GM18867 (cell line): ENCODE results near the gene TRAPPC11.
"Not testable (repeated sequence)": the region's sequence is repeated elsewhere in the genome, so short reads cannot be mapped to it uniquely, and the experiment has no call there.

Experiments used
- ATAC-seq: cut with Tn5 transposase; IDR thresholded peaks from one replicate; pipeline ENCODE4 v1.9.1; 2021; ENCODE audit warnings: mild to moderate bottlenecking, moderate library complexity; ENCODE audit not compliant: unreplicated experiment

The TRAPPC11 gene

GRCh38 chr4:183718876-183719275 is 59.8 kb downstream of the TRAPPC11 start:
- no peak for ATAC-seq

- peak; percentile 34 for ATAC-seq
Measured at GRCh38 chr4:183721207-183722081, 62.4 kb downstream of the TRAPPC11 start.

- peak; percentile 74 for ATAC-seq
Measured at GRCh38 chr4:183722731-183723560, 63.9 kb downstream of the TRAPPC11 start.

- no peak for ATAC-seq
Measured at GRCh38 chr4:183723561-183724228, 64.6 kb downstream of the TRAPPC11 start.

- ATAC-seq = not testable (repeated sequence)
Measured at GRCh38 chr4:183725585-183725984, 66.5 kb downstream of the TRAPPC11 start.

- ATAC-seq = no peak
Measured at GRCh38 chr4:183727482-183727881, 68.4 kb downstream of the TRAPPC11 start.

- ATAC-seq = no peak
Measured at GRCh38 chr4:183728223-183729068, 69.4 kb downstream of the TRAPPC11 start.

GRCh38 chr4:183729069-183729406 is 69.9 kb downstream of the TRAPPC11 start:
- no peak for ATAC-seq

GRCh38 chr4:183729430-183730328 is 70.6 kb downstream of the TRAPPC11 start:
- no peak for ATAC-seq

- no peak for ATAC-seq
Measured at GRCh38 chr4:183732296-183732695, 73.2 kb downstream of the TRAPPC11 start.

GRCh38 chr4:183733181-183733580 is 74.1 kb downstream of the TRAPPC11 start:
- ATAC-seq = no peak

- peak; percentile 92 for ATAC-seq
Measured at GRCh38 chr4:183738081-183738673, 79.1 kb downstream of the TRAPPC11 start.

- ATAC-seq = no peak
Measured at GRCh38 chr4:183738961-183739360, 79.9 kb downstream of the TRAPPC11 start.

GRCh38 chr4:183746305-183747229 is 87.5 kb downstream of the TRAPPC11 start:
- ATAC-seq = peak; percentile 95

- ATAC-seq = no peak
Measured at GRCh38 chr4:183747380-183747779, 88.3 kb downstream of the TRAPPC11 start.

GRCh38 chr4:183747931-183748670 is 89.0 kb downstream of the TRAPPC11 start:
- ATAC-seq = no peak

- ATAC-seq = no peak
Measured at GRCh38 chr4:183751106-183751505, 92.0 kb downstream of the TRAPPC11 start.
